ENCODE measurements around the gene PPFIA2.

PPFIA2 gene

GRCh38 chr12:81209012-81209411 lies 550.1 kb downstream of the PPFIA2 start:
- no peaks in the 10 kb centered on the region for H3K4me1 ChIP-seq (ENCODE audit: insufficient read depth, low read length, poor library complexity, severe bottlenecking)
- H3K9ac ChIP-seq (ENCODE audit: low read depth, low read length, poor library complexity, severe bottlenecking), result no peak overlapping the region
- no peaks in the 10 kb centered on the region for H3F3A ChIP-seq (ENCODE audit: low read depth)
- no peak overlapping the region for H2AFZ ChIP-seq (ENCODE audit: low read length)
- no peak overlapping the region for H3K4me3 ChIP-seq (ENCODE audit: low read length, poor library complexity, severe bottlenecking)
- no peaks in the 10 kb centered on the region for H3K27me3 ChIP-seq (ENCODE audit: insufficient read depth, low read length, poor library complexity, severe bottlenecking)
- no peaks in the 10 kb centered on the region for H4K20me1 ChIP-seq (ENCODE audit: insufficient read depth, low read length, poor library complexity, severe bottlenecking)
- no peak overlapping the region for H3K4me2 ChIP-seq (ENCODE audit: low read depth, low read length, poor library complexity, severe bottlenecking)
- H3K9me2 ChIP-seq (replicated peaks; ENCODE audit: low read depth, low read length), result no peaks in the 10 kb centered on the region
- no peaks in the 10 kb centered on the region for H3K36me3 ChIP-seq (ENCODE audit: insufficient read depth, low read length)
- TF ChIP-seq EZH2phosphoT487 (IDR thresholded peaks at IDR 0.05; ENCODE audit: borderline replicate concordance), result no peak
- TF ChIP-seq CTCF (conservative IDR thresholded peaks at IDR 0.05; ENCODE audit: low read length), result no peak
- no peaks in the 10 kb centered on the region for H3K79me2 ChIP-seq (ENCODE audit: insufficient read depth, low read length)
- no peaks in the 10 kb centered on the region for H3K9me3 ChIP-seq (ENCODE audit: insufficient read depth, low read depth, low read length)

GRCh38 chr12:81208187-81208911 lies 550.8 kb downstream of the PPFIA2 start:
- Histone ChIP-seq H2AFZ (ENCODE audit: low read length) (no peak overlapping the region), H4K20me1 (ENCODE audit: insufficient read depth, low read length, poor library complexity, severe bottlenecking) (no peaks in the 10 kb centered on the region), H3K9me2 (replicated peaks; ENCODE audit: low read depth, low read length) (no peaks in the 10 kb centered on the region), H3K9me3 (ENCODE audit: insufficient read depth, low read depth, low read length) (no peaks in the 10 kb centered on the region), H3K9ac (ENCODE audit: low read depth, low read length, poor library complexity, severe bottlenecking) (no peak overlapping the region), H3K4me2 (ENCODE audit: low read depth, low read length, poor library complexity, severe bottlenecking) (no peak overlapping the region), H3K4me1 (ENCODE audit: insufficient read depth, low read length, poor library complexity, severe bottlenecking) (no peaks in the 10 kb centered on the region), H3K4me3 (ENCODE audit: low read length, poor library complexity, severe bottlenecking) (no peak overlapping the region), H3K27me3 (ENCODE audit: insufficient read depth, low read length, poor library complexity, severe bottlenecking) (no peaks in the 10 kb centered on the region), H3K79me2 (ENCODE audit: insufficient read depth, low read length) (no peaks in the 10 kb centered on the region), H3F3A (ENCODE audit: low read depth) (no peaks in the 10 kb centered on the region), H3K36me3 (ENCODE audit: insufficient read depth, low read length) (no peaks in the 10 kb centered on the region)
- TF ChIP-seq EZH2phosphoT487 (IDR thresholded peaks at IDR 0.05; ENCODE audit: borderline replicate concordance) (no peak), CTCF (conservative IDR thresholded peaks at IDR 0.05; ENCODE audit: low read length) (no peak)

All from Loucy (cell line).